H1 (cell line): Measurements from ENCODE around the gene OR1I1. TPM values are rescaled to one million over a fixed set of nuclear protein-coding genes. Genes with fewer than 3 reads are reported as not detected.

Source experiments
- CTCF ChIA-PET: fragments of 300-600 bp; sonication (Branson Sonifier 250); formaldehyde crosslinking; loops from one replicate; lab custom pipeline; 2021; ENCODE audit not compliant: partially characterized antibody; lab: Charles Lee
- POLR2A ChIA-PET: fragments of 300-600 bp; sonication (Branson Sonifier 250); formaldehyde crosslinking; loops from one replicate; lab custom pipeline; 2021; ENCODE audit warnings: inconsistent platforms; ENCODE audit not compliant: partially characterized antibody; lab: Charles Lee
- DNase-seq, 2 experiments: peaks; one replicate each; pipeline versions ENCODE4 v3.0.0 to v3.0.0-alpha.2; 2010 to 2022; ENCODE audit warnings: low spot score in 2 of 2, low read depth in 1 of 2, mixed read lengths in 1 of 2
- FAIRE-seq: peaks from 2 replicates; lab custom pipeline; 2011; peaks lifted over from hg19 to GRCh38; lab: Jason Lieb, UNC
- H2AFZ ChIP-seq: 2 replicates; pipeline ENCODE4 v1.8.1; 2012; ENCODE audit warnings: low read length, inconsistent platforms
- H2AK5ac ChIP-seq: 2 replicates; pipeline ENCODE4 v1.6.1; 2013; ENCODE audit warnings: low read depth, low read length
- H2BK120ac ChIP-seq: replicated peaks from 2 replicates; pipeline ENCODE3; 2013; ENCODE audit warnings: low read depth, low read length, inconsistent platforms
- H2BK12ac ChIP-seq: 2 replicates; pipeline ENCODE4 v1.6.1; 2013; ENCODE audit warnings: low read depth, low read length
- H2BK15ac ChIP-seq: 2 replicates; pipeline ENCODE4 v1.6.1; 2013; ENCODE audit warnings: low read length
- H2BK20ac ChIP-seq: 2 replicates; pipeline ENCODE4 v1.6.1; 2013; ENCODE audit warnings: low read length
- H2BK5ac ChIP-seq: 2 replicates; pipeline ENCODE4 v1.6.1; 2013; ENCODE audit warnings: low read depth, low read length
- H3K14ac ChIP-seq: 2 replicates; pipeline ENCODE4 v1.6.1; 2013; ENCODE audit warnings: inconsistent platforms; ENCODE audit not compliant: insufficient read length
- H3K18ac ChIP-seq: 2 replicates; pipeline ENCODE4 v1.6.1; 2013; ENCODE audit warnings: low read length; ENCODE audit errors: extremely low read depth
- H3K23ac ChIP-seq: 2 replicates; pipeline ENCODE4 v1.6.1; 2013; ENCODE audit warnings: inconsistent platforms; ENCODE audit not compliant: insufficient read length
- H3K23me2 ChIP-seq: 2 replicates; pipeline ENCODE4 v1.6.1; 2013; ENCODE audit warnings: low read depth, low read length
- H3K27ac ChIP-seq: 2 replicates; pipeline ENCODE4 v1.6.1; 2011; ENCODE audit warnings: low read depth, low read length, inconsistent platforms
- H3K27me3 ChIP-seq, 4 experiments: replicated peaks in 1 of 4; 1 replicate in 1 of 4; 2 replicates in 3 of 4; pipeline versions ENCODE4 v1.6.1 to v1.8.1; 2011 to 2013; ENCODE audit warnings: low read length in 3 of 4, mild to moderate bottlenecking in 3 of 4, inconsistent platforms in 2 of 4, mixed read lengths in 2 of 4, moderate library complexity in 1 of 4; ENCODE audit not compliant: control insufficient read depth in 3 of 4, insufficient read depth in 3 of 4; ENCODE audit errors: extremely low read depth in 1 of 4
- H3K36me3 ChIP-seq, 4 experiments: 2 replicates each; pipeline versions ENCODE4 v1.6.1 to v1.8.1; 2011 to 2013; ENCODE audit warnings: mild to moderate bottlenecking in 4 of 4, low read length in 3 of 4, moderate library complexity in 2 of 4, control low read depth in 1 of 4, inconsistent platforms in 1 of 4; ENCODE audit not compliant: insufficient read depth in 4 of 4, control insufficient read depth in 2 of 4
- H3K4ac ChIP-seq: replicated peaks from 2 replicates; pipeline ENCODE3; 2013; ENCODE audit warnings: low read length, low read depth, mixed read lengths, inconsistent platforms; ENCODE audit not compliant: insufficient read length
- H3K4me1 ChIP-seq, 4 experiments: replicated peaks in 1 of 4; 1 replicate in 1 of 4; 2 replicates in 3 of 4; pipeline versions ENCODE4 v1.6.1 to v1.8.1; 2011 to 2013; ENCODE audit warnings: low read length in 3 of 4, inconsistent platforms in 2 of 4, mixed read lengths in 1 of 4; ENCODE audit not compliant: insufficient read depth in 4 of 4, control insufficient read depth in 3 of 4
- H3K4me2 ChIP-seq, 2 experiments: 2 replicates each; pipeline versions ENCODE4 v1.6.1 to v1.8.1; 2011 to 2013; ENCODE audit warnings: low read depth in 2 of 2, low read length in 2 of 2, control low read depth in 1 of 2, inconsistent platforms in 1 of 2, mild to moderate bottlenecking in 1 of 2; ENCODE audit not compliant: insufficient read depth in 1 of 2
- H3K4me3 ChIP-seq, 4 experiments: fragments of 200-600, 300-600 bp in 1 of 4; sonication (generic), shearing (Covaris generic), sonication (Bioruptor Twin) in 1 of 4; 2 replicates each; pipeline versions ENCODE4 v1.5.1 to v1.8.1; 2011 to 2016; ENCODE audit warnings: low read length in 4 of 4, low read depth in 3 of 4, control low read depth in 2 of 4, inconsistent platforms in 2 of 4, mild to moderate bottlenecking in 2 of 4, mixed read lengths in 1 of 4, moderate library complexity in 1 of 4; ENCODE audit not compliant: insufficient read depth in 2 of 4; ENCODE audit errors: extremely low read depth in 1 of 4
- H3K56ac ChIP-seq: replicated peaks from 2 replicates; pipeline ENCODE3; 2013; ENCODE audit warnings: low read depth, mild to moderate bottlenecking, mixed read lengths, low read length, inconsistent platforms; ENCODE audit not compliant: insufficient read length
- H3K79me1 ChIP-seq: 2 replicates; pipeline ENCODE4 v1.6.1; 2013; ENCODE audit warnings: low read depth, low read length, control low read depth
- H3K79me2 ChIP-seq, 2 experiments: 2 replicates each; pipeline versions ENCODE4 v1.6.1 to v1.8.1; 2012 to 2013; ENCODE audit warnings: low read length in 2 of 2, mild to moderate bottlenecking in 2 of 2, inconsistent platforms in 1 of 2; ENCODE audit not compliant: insufficient read depth in 2 of 2, control insufficient read depth in 1 of 2
- H3K9ac ChIP-seq, 4 experiments: replicated peaks in 1 of 4; 1 replicate in 1 of 4; 2 replicates in 3 of 4; pipeline versions ENCODE4 v1.6.1 to v1.8.1; 2011 to 2013; ENCODE audit warnings: low read depth in 3 of 4, low read length in 3 of 4, control low read depth in 2 of 4, mild to moderate bottlenecking in 2 of 4, moderate library complexity in 2 of 4, inconsistent platforms in 1 of 4; ENCODE audit errors: extremely low read depth in 1 of 4
- H3K9me3 ChIP-seq, 2 experiments: 2 replicates each; pipeline versions ENCODE4 v1.6.1 to v1.8.1; 2012 to 2013; ENCODE audit warnings: mild to moderate bottlenecking in 2 of 2, moderate library complexity in 2 of 2, control low read depth in 1 of 2, inconsistent platforms in 1 of 2, low read depth in 1 of 2, low read length in 1 of 2, mixed read lengths in 1 of 2; ENCODE audit not compliant: insufficient read depth in 2 of 2
- H4K20me1 ChIP-seq, 2 experiments: replicated peaks in 1 of 2; 2 replicates each; pipeline versions ENCODE3 to v1.8.1; 2011 to 2013; ENCODE audit warnings: inconsistent platforms in 2 of 2, low read length in 2 of 2, mild to moderate bottlenecking in 1 of 2; ENCODE audit not compliant: insufficient read depth in 2 of 2, control insufficient read depth in 1 of 2
- H4K5ac ChIP-seq: 2 replicates; pipeline ENCODE4 v1.6.1; 2013; ENCODE audit warnings: low read length, low read depth, mixed read lengths, inconsistent platforms; ENCODE audit not compliant: insufficient read length
- H4K8ac ChIP-seq: 2 replicates; pipeline ENCODE4 v1.8.0; 2013; ENCODE audit warnings: mild to moderate bottlenecking, moderate library complexity, low read length, inconsistent platforms; ENCODE audit not compliant: insufficient read depth; ENCODE audit errors: extremely low read depth
- H4K91ac ChIP-seq: replicated peaks from 2 replicates; pipeline ENCODE3; 2013; ENCODE audit warnings: low read length, mixed read lengths, inconsistent platforms; ENCODE audit not compliant: insufficient read length
- ASH2L ChIP-seq: fragments of 200-600, 300-600 bp; sonication (generic); IDR thresholded peaks from one replicate; pipeline ENCODE4 v1.7.1; 2017; ENCODE audit warnings: low read length
- BACH1 ChIP-seq: IDR thresholded peaks from 2 replicates; pipeline ENCODE4 v1.6.1; 2012; ENCODE audit warnings: low read length, improper control_type of control experiment
- BCL11A ChIP-seq, 2 experiments: IDR thresholded peaks; one replicate each; pipeline ENCODE4 v1.6.1; 2011; ENCODE audit warnings: low read depth in 2 of 2, low read length in 2 of 2, mild to moderate bottlenecking in 2 of 2
- CBX5 ChIP-seq: fragments of 300-800, 300-1000 bp; sonication (generic); IDR thresholded peaks from 2 replicates; pipeline ENCODE4 v1.7.1; 2016; ENCODE audit warnings: antibody characterized with exemption, low read length, low read depth
- CHD2 ChIP-seq: IDR thresholded peaks from 2 replicates; pipeline ENCODE4 v1.6.1; 2012; ENCODE audit warnings: low read length, improper control_type of control experiment
- HDAC6 ChIP-seq: IDR thresholded peaks from one replicate; pipeline ENCODE4 v1.7.1; 2012; ENCODE audit warnings: low read depth, mild to moderate bottlenecking, inconsistent platforms, low read length, moderate library complexity
- NRF1 ChIP-seq: IDR thresholded peaks from 2 replicates; pipeline ENCODE4 v1.6.1; 2011; ENCODE audit warnings: mild to moderate bottlenecking, low read depth, low read length, improper control_type of control experiment
- POLR2AphosphoS5 ChIP-seq: IDR thresholded peaks from 2 replicates; pipeline ENCODE4 v1.6.1; 2011; ENCODE audit warnings: low read depth, low read length
- SIRT6 ChIP-seq: IDR thresholded peaks from one replicate; pipeline ENCODE4 v1.7.1; 2012; ENCODE audit warnings: low read length, inconsistent platforms
- SIX5 ChIP-seq: IDR thresholded peaks from 2 replicates; pipeline ENCODE4 v1.6.1; 2011; ENCODE audit warnings: mild to moderate bottlenecking, low read depth, low read length
- TAF1 ChIP-seq: IDR thresholded peaks from 2 replicates; pipeline ENCODE4 v1.6.1; 2011; ENCODE audit warnings: mild to moderate bottlenecking, low read depth, low read length
- TCF12 ChIP-seq: IDR thresholded peaks from 2 replicates; pipeline ENCODE4 v1.6.1; 2011; ENCODE audit warnings: low read depth, mild to moderate bottlenecking, low read length
- WGBS, 2 experiments: shearing (Covaris generic) in 1 of 2; methylation state at CpG; one replicate each; pipeline versions ENCODE4 v1.1.6 to v1.1.7; 2013 to 2015; ENCODE audit warnings: low lambda C conversion rate in 2 of 2, mixed read lengths in 2 of 2, inconsistent platforms in 1 of 2, low coverage in 1 of 2, missing lambda C conversion rate in 1 of 2; ENCODE audit not compliant: insufficient replicate concordance in 2 of 2, insufficient coverage in 1 of 2, insufficient read length in 1 of 2; ENCODE audit errors: extremely low coverage in 1 of 2, missing lambda C conversion rate in 1 of 2; 5-methylcytosine and 5-hydroxymethylcytosine counted together
- polyA plus RNA-seq, 7 experiments: library from polyadenylated mRNA; depleted of rRNA in 3 of 7; stranded (reverse) in 5 of 7; unstranded in 2 of 7; fragments of >200 nt in 5 of 7; fragments of 200-250 nt in 2 of 7; gene quantifications; 1 replicate in 5 of 7; 2 replicates in 1 of 7; 4 replicates in 1 of 7; pipeline versions ENCODE4 v1.2.1 to v1.2.3, GENCODE V29; 2011 to 2013; ENCODE audit warnings: missing spikeins in 2 of 7, mixed read lengths in 2 of 7
- total RNA-seq: library from RNA; stranded (reverse); fragmentation: NEBNext Ultra II Directional; extraction: Animal tissue kit (Norgen Biotek cat#: 25700); gene quantifications from 2 replicates; pipeline ENCODE4 v1.2.1, GENCODE V29; 2021
- TF ChIP-seq, protein P1 (sequence below): IDR thresholded peaks from 2 replicates; pipeline ENCODE4 v1.6.1; 2012; ENCODE audit warnings: inconsistent platforms
- TF ChIP-seq, protein P2 (sequence below): IDR thresholded peaks from 2 replicates; pipeline ENCODE4 v1.6.1; 2011; ENCODE audit warnings: low read depth, mild to moderate bottlenecking, low read length; ENCODE audit not compliant: insufficient read depth

OR1I1 gene
- total and polyA plus RNA-seq, 2 of the 8 experiments (the other 6 are each of a cell fraction or from before 2014, with no cell fraction given) = not detected

DNA sequence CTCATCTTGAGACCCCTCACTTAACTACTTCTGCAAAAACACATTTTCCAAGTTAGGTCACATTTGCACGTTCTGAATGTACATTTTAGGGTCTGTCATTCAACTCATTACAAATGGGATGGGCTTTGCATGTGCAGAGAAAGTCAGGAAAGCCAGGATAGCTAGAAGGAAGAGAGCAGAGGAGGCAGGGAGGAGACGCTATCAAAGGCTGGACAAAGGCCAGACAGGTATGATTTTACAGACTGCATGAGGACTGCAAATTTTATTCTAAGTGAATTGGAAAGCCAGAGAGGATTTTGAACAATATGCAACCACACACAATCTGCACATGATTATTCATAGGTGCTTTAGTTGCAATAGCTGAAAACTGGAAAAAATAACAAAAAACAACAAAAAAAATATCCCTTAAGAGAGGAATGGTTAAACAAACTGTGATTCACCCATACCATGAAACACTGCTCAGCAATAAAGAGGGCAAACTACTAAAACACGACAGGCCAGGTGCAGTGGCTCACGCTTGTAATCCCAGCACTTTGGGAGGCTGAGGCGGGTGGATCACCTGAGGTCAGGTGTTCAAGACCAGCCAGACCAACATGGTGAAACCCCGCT lies 46.3 kb downstream of the OR1I1 start:
- Histone ChIP-seq H3K27me3 (no peaks in the 10 kb centered on the region), H2AFZ (no peak overlapping the region), H2BK12ac (no peak overlapping the region), H3K56ac (no peak overlapping the region), H3K23me2 (peaks cover 8% of the 10 kb centered on the region; the same call in 1 of the 2 replicates), H2AK5ac (no peak overlapping the region), H4K5ac (no peak overlapping the region), H4K91ac (no peak overlapping the region), H2BK15ac (no peak overlapping the region), H3K36me3 (peaks cover 0 to 3% (median 0%) of the 10 kb centered on the region in 4 experiments; a peak in 1 of 8 replicates), H4K20me1 (peaks cover 0 to 2% of the 10 kb centered on the region in 2 experiments), H2BK120ac (no peak overlapping the region), H3K79me1 (peaks cover 4% of the 10 kb centered on the region), H3K4ac (no peak overlapping the region), H2BK5ac (no peak overlapping the region), H3K23ac (no peak overlapping the region), H3K18ac (no peak overlapping the region), H4K8ac (no peak overlapping the region), H3K4me3 (no peak overlapping the region), H3K4me2 (no peak overlapping the region), H3K4me1 (peaks cover 0 to 9% (median 2%) of the 10 kb centered on the region in 4 experiments; a peak in 5 of 7 replicates), H2BK20ac (no peak overlapping the region), H3K14ac (no peak overlapping the region), H3K79me2 (peaks cover 0 to 11% of the 10 kb centered on the region in 2 experiments; a peak in 2 of 4 replicates), H3K9ac (no peak overlapping the region), H3K9me3 (no peaks in the 10 kb centered on the region), H3K27ac (no peak overlapping the region)
- CTCF ChIA-PET = interaction anchor here (1.3 to 5.7 kb wide), 2 partner anchors 25 to 27 kb away, joined by 5 to 39 read pairs; no protein-coding TSS in a partner anchor
- FAIRE-seq = no peak
- WGBS, 2 experiments = 75% methylated on average over 5 of the region's 6 CpGs; no CpG with 5 or more reads in 1 of the 2 experiments
- POLR2A ChIA-PET = no interaction called here
- no peak for DNase-seq
- TF ChIP-seq, protein P1, sequence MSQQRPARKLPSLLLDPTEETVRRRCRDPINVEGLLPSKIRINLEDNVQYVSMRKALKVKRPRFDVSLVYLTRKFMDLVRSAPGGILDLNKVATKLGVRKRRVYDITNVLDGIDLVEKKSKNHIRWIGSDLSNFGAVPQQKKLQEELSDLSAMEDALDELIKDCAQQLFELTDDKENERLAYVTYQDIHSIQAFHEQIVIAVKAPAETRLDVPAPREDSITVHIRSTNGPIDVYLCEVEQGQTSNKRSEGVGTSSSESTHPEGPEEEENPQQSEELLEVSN = no peak
- no peak for TF ChIP-seq BACH1
- no peak for TF ChIP-seq ASH2L
- TF ChIP-seq NRF1 = no peak
- TF ChIP-seq CBX5 = no peak
- TF ChIP-seq TAF1 = no peak
- TF ChIP-seq HDAC6 = no peak
- TF ChIP-seq SIX5 = no peak
- TF ChIP-seq, protein P2, sequence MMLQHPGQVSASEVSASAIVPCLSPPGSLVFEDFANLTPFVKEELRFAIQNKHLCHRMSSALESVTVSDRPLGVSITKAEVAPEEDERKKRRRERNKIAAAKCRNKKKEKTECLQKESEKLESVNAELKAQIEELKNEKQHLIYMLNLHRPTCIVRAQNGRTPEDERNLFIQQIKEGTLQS = no peak
- TF ChIP-seq TCF12 = no peak
- no peak for TF ChIP-seq CHD2
- no peak for TF ChIP-seq POLR2AphosphoS5
- no peak for TF ChIP-seq SIRT6
- TF ChIP-seq BCL11A (IDR thresholded peaks at IDR 0.05; ENCODE audit: low read depth in 2 of 2, low read length in 2 of 2) = no peak
